ENCODE results near the gene FPR1.

DNA sequence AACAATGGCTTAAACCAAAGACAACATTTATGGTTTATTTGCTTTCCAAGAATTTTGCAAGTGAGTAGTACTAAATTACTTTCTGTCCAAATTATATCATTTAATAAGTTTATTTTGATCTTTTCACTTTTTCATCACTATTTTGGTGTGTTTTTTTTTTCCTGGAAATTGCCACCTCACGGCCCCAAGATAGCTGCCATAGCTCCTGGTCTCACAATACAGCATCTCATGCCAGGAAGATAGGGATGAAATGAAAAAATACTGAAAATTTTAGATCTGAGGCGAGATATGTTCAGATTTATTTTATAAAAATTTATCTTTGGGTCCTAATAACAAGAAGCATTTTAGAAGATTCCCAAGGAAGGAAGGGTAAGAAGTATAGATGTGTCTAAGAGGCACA lies 36.4 kb upstream of the FPR1 start:
- TF ChIP-seq, protein P1, sequence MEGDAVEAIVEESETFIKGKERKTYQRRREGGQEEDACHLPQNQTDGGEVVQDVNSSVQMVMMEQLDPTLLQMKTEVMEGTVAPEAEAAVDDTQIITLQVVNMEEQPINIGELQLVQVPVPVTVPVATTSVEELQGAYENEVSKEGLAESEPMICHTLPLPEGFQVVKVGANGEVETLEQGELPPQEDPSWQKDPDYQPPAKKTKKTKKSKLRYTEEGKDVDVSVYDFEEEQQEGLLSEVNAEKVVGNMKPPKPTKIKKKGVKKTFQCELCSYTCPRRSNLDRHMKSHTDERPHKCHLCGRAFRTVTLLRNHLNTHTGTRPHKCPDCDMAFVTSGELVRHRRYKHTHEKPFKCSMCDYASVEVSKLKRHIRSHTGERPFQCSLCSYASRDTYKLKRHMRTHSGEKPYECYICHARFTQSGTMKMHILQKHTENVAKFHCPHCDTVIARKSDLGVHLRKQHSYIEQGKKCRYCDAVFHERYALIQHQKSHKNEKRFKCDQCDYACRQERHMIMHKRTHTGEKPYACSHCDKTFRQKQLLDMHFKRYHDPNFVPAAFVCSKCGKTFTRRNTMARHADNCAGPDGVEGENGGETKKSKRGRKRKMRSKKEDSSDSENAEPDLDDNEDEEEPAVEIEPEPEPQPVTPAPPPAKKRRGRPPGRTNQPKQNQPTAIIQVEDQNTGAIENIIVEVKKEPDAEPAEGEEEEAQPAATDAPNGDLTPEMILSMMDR (conservative IDR thresholded peaks at IDR 0.05; ENCODE audit: low read depth, low read length) = no peak
- TF ChIP-seq FOS (IDR thresholded peaks at IDR 0.05; ENCODE audit: low read depth, low read length) (no peak), POLR2A (IDR thresholded peaks at IDR 0.05; ENCODE audit: low read depth, low read length) (no peak), NFE2L2 (IDR thresholded peaks at IDR 0.05; ENCODE audit: low read depth, low read length) (no peak), MXI1 (IDR thresholded peaks at IDR 0.05; ENCODE audit: borderline replicate concordance, low read depth, low read length) (no peak), MAZ (IDR thresholded peaks at IDR 0.05; ENCODE audit: borderline replicate concordance, low read depth, low read length) (no peak), MAFK (IDR thresholded peaks at IDR 0.05; ENCODE audit: low read depth, low read length) (no peak)
- TF ChIP-seq, protein P2, sequence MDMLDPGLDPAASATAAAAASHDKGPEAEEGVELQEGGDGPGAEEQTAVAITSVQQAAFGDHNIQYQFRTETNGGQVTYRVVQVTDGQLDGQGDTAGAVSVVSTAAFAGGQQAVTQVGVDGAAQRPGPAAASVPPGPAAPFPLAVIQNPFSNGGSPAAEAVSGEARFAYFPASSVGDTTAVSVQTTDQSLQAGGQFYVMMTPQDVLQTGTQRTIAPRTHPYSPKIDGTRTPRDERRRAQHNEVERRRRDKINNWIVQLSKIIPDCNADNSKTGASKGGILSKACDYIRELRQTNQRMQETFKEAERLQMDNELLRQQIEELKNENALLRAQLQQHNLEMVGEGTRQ (IDR thresholded peaks at IDR 0.05; ENCODE audit: low read depth, low read length) = no peak
